Erythroblast (primary cell): Measurements from ENCODE around the gene KIRREL1.

ENCODE experiments used
- GATA1 ChIP-seq: IDR thresholded peaks from 2 replicates; pipeline ENCODE4 v1.6.1; 2011; ENCODE audit warnings: low read depth, mild to moderate bottlenecking, control low read depth, low read length, moderate library complexity
- POLR2A ChIP-seq: IDR thresholded peaks from 2 replicates; pipeline ENCODE4 v1.6.1; 2011; ENCODE audit warnings: mild to moderate bottlenecking, low read length

- TF ChIP-seq POLR2A (no peak), GATA1 (no peak)
Observed at GRCh38 chr1:158118713-158119402, 125.4 kb downstream of the KIRREL1 start.
